Lung microvascular endothelial cell (primary cell): ENCODE results near the gene CLEC4G. TPM values are rescaled to one million over a fixed set of nuclear protein-coding genes. Genes with fewer than 3 reads are reported as not detected.

ENCODE experiments used
- total RNA-seq: library from RNA; depleted of rRNA; stranded (reverse); fragments of >200 nt; gene quantifications from 2 replicates; pipeline ENCODE4 v1.2.1, GENCODE V29; 2014

CLEC4G gene
- total RNA-seq, 1 donor from 2014 or later: not detected

Other genes with a start within 250 kb of the CLEC4G start
- gene PEX11G, start 243.1 kb downstream of the CLEC4G start, total RNA-seq: 1.3 and 1.6 TPM in 2 replicates
- gene ZNF358, start 216.0 kb downstream of the CLEC4G start, total RNA-seq: 10.7 and 12.9 TPM in 2 replicates
- 3.3 and 5.4 TPM in 2 replicates for gene MCOLN1, start 209.5 kb downstream of the CLEC4G start, total RNA-seq
- gene PNPLA6, start 196.4 kb downstream of the CLEC4G start, total RNA-seq: 59.9 and 88.3 TPM in 2 replicates
- gene CAMSAP3, start 136.2 kb downstream of the CLEC4G start, total RNA-seq: under 0.01 TPM in 2 replicates
- 15.7 and 17.3 TPM in 2 replicates for gene XAB2, start 102.6 kb downstream of the CLEC4G start, total RNA-seq
- gene PET100, start 102.3 kb downstream of the CLEC4G start, total RNA-seq: 37.0 and 40.1 TPM in 2 replicates
- gene PCP2, start 98.4 kb downstream of the CLEC4G start, total RNA-seq: not detected in 2 replicates
- 23.3 and 29.8 TPM in 2 replicates for gene STXBP2, start 95.0 kb downstream of the CLEC4G start, total RNA-seq
- gene RETN, start 63.1 kb downstream of the CLEC4G start, total RNA-seq: not detected in 2 replicates
- gene MCEMP1, start 55.0 kb downstream of the CLEC4G start, total RNA-seq: not detected in 2 replicates
- 63.4 and 82.5 TPM in 2 replicates for gene TRAPPC5, start 51.3 kb downstream of the CLEC4G start, total RNA-seq
- gene FCER2, start 30.0 kb downstream of the CLEC4G start, total RNA-seq: not detected in 2 replicates
- gene CD209, start 15.4 kb upstream of the CLEC4G start, total RNA-seq: not detected in 2 replicates
- 8.5 and 15.3 TPM in 2 replicates for gene CLEC4M, start 31.1 kb upstream of the CLEC4G start, total RNA-seq
- gene EVI5L, start 98.1 kb upstream of the CLEC4G start, total RNA-seq: 7.0 and 7.9 TPM in 2 replicates
- not detected in 2 replicates for gene PRR36, start 142.3 kb upstream of the CLEC4G start, total RNA-seq
- gene LRRC8E, start 156.4 kb upstream of the CLEC4G start, total RNA-seq: under 0.01 and 0.65 TPM in 2 replicates
- 6.8 and 9.9 TPM in 2 replicates for gene MAP2K7, start 171.8 kb upstream of the CLEC4G start, total RNA-seq
- under 0.01 TPM in 1 of 2 replicates, not detected in the other for gene TGFBR3L, start 182.7 kb upstream of the CLEC4G start, total RNA-seq
- 4.4 and 4.8 TPM in 2 replicates for gene SNAPC2, start 188.2 kb upstream of the CLEC4G start, total RNA-seq
- 1.4 and 2.0 TPM in 2 replicates for gene CTXN1, start 194.0 kb upstream of the CLEC4G start, total RNA-seq
- 22.9 and 28.2 TPM in 2 replicates for gene TIMM44, start 211.6 kb upstream of the CLEC4G start, total RNA-seq